Measurements from ENCODE around the gene SORCS2. TPM values are rescaled to one million over a fixed set of nuclear protein-coding genes. Genes with fewer than 3 reads are reported as not detected.

Gene SORCS2
- total RNA-seq, 2 donors from 2014 or later, result 0.05 to 0.07 TPM

- Mint-ChIP-seq H3K4me3 (no peak overlapping the region), H3K9me3 (no peaks in the 10 kb centered on the region), H3K27ac (no peak overlapping the region), H3K36me3 (ENCODE audit: insufficient read depth in 2 of 2) (no peaks in the 10 kb centered on the region), H3K4me1 (ENCODE audit: low read depth) (no peaks in the 10 kb centered on the region), H3K27me3 (ENCODE audit: low read depth) (no peaks in the 10 kb centered on the region)
- ATAC-seq (replicated peaks in 1 of 2) (no peak), DNase-seq (no peak)
Observed at GRCh38 chr4:7470522-7471128, 278.3 kb downstream of the SORCS2 start.

GRCh38 chr4:7472442-7473013 is 280.2 kb downstream of the SORCS2 start:
- Mint-ChIP-seq H3K27me3 (ENCODE audit: low read depth) (no peaks in the 10 kb centered on the region), H3K9me3 (no peaks in the 10 kb centered on the region), H3K4me3 (no peak overlapping the region), H3K27ac (no peak overlapping the region), H3K36me3 (ENCODE audit: insufficient read depth in 2 of 2) (no peaks in the 10 kb centered on the region), H3K4me1 (ENCODE audit: low read depth) (no peaks in the 10 kb centered on the region)
- no peak for ATAC-seq (replicated peaks in 1 of 2)
- DNase-seq, result no peak

- Mint-ChIP-seq H3K27me3 (ENCODE audit: low read depth) (no peaks in the 10 kb centered on the region), H3K36me3 (ENCODE audit: insufficient read depth in 2 of 2) (no peaks in the 10 kb centered on the region), H3K27ac (no peak overlapping the region), H3K4me3 (no peak overlapping the region), H3K9me3 (no peaks in the 10 kb centered on the region), H3K4me1 (ENCODE audit: low read depth) (no peaks in the 10 kb centered on the region)
- ATAC-seq (replicated peaks in 1 of 2) (no peak), DNase-seq (no peak)
Observed at GRCh38 chr4:7473081-7473480, 280.7 kb downstream of the SORCS2 start.

GRCh38 chr4:7474320-7474719 is 282.0 kb downstream of the SORCS2 start:
- Mint-ChIP-seq H3K27me3 (ENCODE audit: low read depth) (no peaks in the 10 kb centered on the region), H3K27ac (no peak overlapping the region)

GRCh38 chr4:7475207-7475606 is 282.9 kb downstream of the SORCS2 start:
- ATAC-seq (replicated peaks in 1 of 2), result no peak
- DNase-seq, result no peak
- Mint-ChIP-seq H3K9me3 (no peaks in the 10 kb centered on the region), H3K4me3 (no peak overlapping the region), H3K27ac (no peak overlapping the region), H3K4me1 (ENCODE audit: low read depth) (no peaks in the 10 kb centered on the region), H3K27me3 (ENCODE audit: low read depth) (no peaks in the 10 kb centered on the region), H3K36me3 (ENCODE audit: insufficient read depth in 2 of 2) (no peaks in the 10 kb centered on the region)

More at GRCh38 chr4:7474320-7474719, 282.0 kb downstream of the SORCS2 start:
- no peak for DNase-seq
- Mint-ChIP-seq H3K4me1 (ENCODE audit: low read depth) (no peaks in the 10 kb centered on the region), H3K36me3 (ENCODE audit: insufficient read depth in 2 of 2) (no peaks in the 10 kb centered on the region), H3K9me3 (no peaks in the 10 kb centered on the region), H3K4me3 (no peak overlapping the region)
- no peak for ATAC-seq (replicated peaks in 1 of 2)

GRCh38 chr4:7476820-7477219 is 284.5 kb downstream of the SORCS2 start:
- no peak overlapping the region for H3K27ac Mint-ChIP-seq

GRCh38 chr4:7477695-7478094 is 285.4 kb downstream of the SORCS2 start:
- no peak for ATAC-seq (replicated peaks in 1 of 2)
- no peak overlapping the region for H3K4me3 Mint-ChIP-seq
- H3K27ac Mint-ChIP-seq, result no peak overlapping the region
- no peak for DNase-seq
- H3K9me3 Mint-ChIP-seq, result no peaks in the 10 kb centered on the region
- no peaks in the 10 kb centered on the region for H3K36me3 Mint-ChIP-seq (ENCODE audit: insufficient read depth in 2 of 2)
- H3K27me3 Mint-ChIP-seq (ENCODE audit: low read depth), result no peaks in the 10 kb centered on the region
- H3K4me1 Mint-ChIP-seq (ENCODE audit: low read depth), result no peaks in the 10 kb centered on the region

More at GRCh38 chr4:7476820-7477219, 284.5 kb downstream of the SORCS2 start:
- Mint-ChIP-seq H3K4me1 (ENCODE audit: low read depth) (no peaks in the 10 kb centered on the region), H3K9me3 (no peaks in the 10 kb centered on the region), H3K4me3 (no peak overlapping the region), H3K27me3 (ENCODE audit: low read depth) (no peaks in the 10 kb centered on the region), H3K36me3 (ENCODE audit: insufficient read depth in 2 of 2) (no peaks in the 10 kb centered on the region)
- no peak for DNase-seq
- no peak for ATAC-seq (replicated peaks in 1 of 2)

- H3K27me3 Mint-ChIP-seq (ENCODE audit: low read depth), result no peaks in the 10 kb centered on the region
- no peaks in the 10 kb centered on the region for H3K4me1 Mint-ChIP-seq (ENCODE audit: low read depth)
- ATAC-seq (replicated peaks in 1 of 2) (no peak), DNase-seq (no peak)
- no peaks in the 10 kb centered on the region for H3K9me3 Mint-ChIP-seq
- no peak overlapping the region for H3K4me3 Mint-ChIP-seq
- no peak overlapping the region for H3K27ac Mint-ChIP-seq
- H3K36me3 Mint-ChIP-seq (ENCODE audit: insufficient read depth in 2 of 2), result no peaks in the 10 kb centered on the region
Observed at GRCh38 chr4:7478665-7479064, 286.3 kb downstream of the SORCS2 start.

- ATAC-seq (replicated peaks in 1 of 2), result no peak
- H3K4me1 Mint-ChIP-seq (ENCODE audit: low read depth), result no peaks in the 10 kb centered on the region
- H3K9me3 Mint-ChIP-seq, result no peaks in the 10 kb centered on the region
Observed at GRCh38 chr4:7480423-7480822, 288.1 kb downstream of the SORCS2 start.

GRCh38 chr4:7481227-7481626 is 288.9 kb downstream of the SORCS2 start:
- no peaks in the 10 kb centered on the region for H3K36me3 Mint-ChIP-seq (ENCODE audit: insufficient read depth in 2 of 2)
- DNase-seq (no peak), ATAC-seq (replicated peaks in 1 of 2) (no peak)
- H3K9me3 Mint-ChIP-seq, result no peaks in the 10 kb centered on the region
- H3K4me3 Mint-ChIP-seq, result no peak overlapping the region
- no peaks in the 10 kb centered on the region for H3K4me1 Mint-ChIP-seq (ENCODE audit: low read depth)
- no peaks in the 10 kb centered on the region for H3K27me3 Mint-ChIP-seq (ENCODE audit: low read depth)
- no peak overlapping the region for H3K27ac Mint-ChIP-seq

More at GRCh38 chr4:7480423-7480822, 288.1 kb downstream of the SORCS2 start:
- no peaks in the 10 kb centered on the region for H3K36me3 Mint-ChIP-seq (ENCODE audit: insufficient read depth in 2 of 2)
- H3K27ac Mint-ChIP-seq, result no peak overlapping the region
- H3K27me3 Mint-ChIP-seq (ENCODE audit: low read depth), result no peaks in the 10 kb centered on the region
- no peak for DNase-seq
- H3K4me3 Mint-ChIP-seq, result no peak overlapping the region

- no peaks in the 10 kb centered on the region for H3K4me1 Mint-ChIP-seq (ENCODE audit: low read depth)
- no peak overlapping the region for H3K4me3 Mint-ChIP-seq
- no peaks in the 10 kb centered on the region for H3K9me3 Mint-ChIP-seq
- H3K27me3 Mint-ChIP-seq (ENCODE audit: low read depth), result peaks cover 7% of the 10 kb centered on the region
- no peak for DNase-seq
- no peak overlapping the region for H3K27ac Mint-ChIP-seq
- ATAC-seq (replicated peaks in 1 of 2), result no peak
- no peaks in the 10 kb centered on the region for H3K36me3 Mint-ChIP-seq (ENCODE audit: insufficient read depth in 2 of 2)
Observed at GRCh38 chr4:7485096-7485495, 292.8 kb downstream of the SORCS2 start.

GRCh38 chr4:7486101-7486500 is 293.8 kb downstream of the SORCS2 start:
- H3K9me3 Mint-ChIP-seq, result no peaks in the 10 kb centered on the region
- peaks cover 12% of the 10 kb centered on the region for H3K27me3 Mint-ChIP-seq (ENCODE audit: low read depth)
- DNase-seq (no peak), ATAC-seq (replicated peaks in 1 of 2) (no peak)
- no peaks in the 10 kb centered on the region for H3K4me1 Mint-ChIP-seq (ENCODE audit: low read depth)
- no peak overlapping the region for H3K4me3 Mint-ChIP-seq
- no peaks in the 10 kb centered on the region for H3K36me3 Mint-ChIP-seq (ENCODE audit: insufficient read depth in 2 of 2)
- H3K27ac Mint-ChIP-seq, result no peak overlapping the region

GRCh38 chr4:7487502-7487901 is 295.2 kb downstream of the SORCS2 start:
- no peaks in the 10 kb centered on the region for H3K4me1 Mint-ChIP-seq (ENCODE audit: low read depth)
- no peak overlapping the region for H3K4me3 Mint-ChIP-seq
- no peaks in the 10 kb centered on the region for H3K9me3 Mint-ChIP-seq
- ATAC-seq (replicated peaks in 1 of 2), result no peak
- H3K27ac Mint-ChIP-seq, result no peak overlapping the region
- H3K36me3 Mint-ChIP-seq (ENCODE audit: insufficient read depth in 2 of 2), result no peaks in the 10 kb centered on the region
- DNase-seq, result no peak
- peaks cover 13% of the 10 kb centered on the region for H3K27me3 Mint-ChIP-seq (ENCODE audit: low read depth)

Data from activated T-cell treated with anti-CD3 and anti-CD28 coated beads, Interleukin-2, amount 50 U/mL, for 72 hours (primary cell).